Naive thymus-derived CD4-positive, alpha-beta T cell (primary cell): Measurements from ENCODE around the gene LRRFIP1. TPM values are rescaled to one million over a fixed set of nuclear protein-coding genes. Genes with fewer than 3 reads are reported as not detected.

Experiments used
- ATAC-seq: fragments of 150-1000 bp; cut with Tn5 transposase; 2 replicates; pipeline ENCODE4 v1.10.0; 2021; ENCODE audit warnings: mild to moderate bottlenecking, moderate library complexity
- CTCF ChIA-PET: fragments of 350-600 bp; sonication (Branson Sonifier 250); formaldehyde crosslinking; loops from one replicate; lab custom pipeline; 2021; ENCODE audit warnings: antibody characterized with exemption; lab: Charles Lee
- POLR2A ChIA-PET: fragments of 350-600 bp; sonication (Branson Sonifier 250); formaldehyde crosslinking; loops from one replicate; lab custom pipeline; 2021; ENCODE audit warnings: antibody characterized with exemption, inconsistent platforms; lab: Charles Lee
- DNase-seq, 9 donors: peaks; one replicate each; pipeline versions ENCODE4 v3.0.0 to v3.0.0-alpha.2; 2020 to 2022; ENCODE audit warnings: mixed read lengths in 1 of 9
- H3K27ac ChIP-seq: one replicate; pipeline ENCODE4 v1.7.0; 2013; ENCODE audit warnings: mild to moderate bottlenecking, low read depth, low read length, moderate library complexity
- H3K27me3 ChIP-seq, 2 donors: one replicate each; pipeline ENCODE4 v1.7.0; 2013; ENCODE audit warnings: low read length in 2 of 2, mild to moderate bottlenecking in 2 of 2, moderate library complexity in 2 of 2; ENCODE audit not compliant: control insufficient read depth in 2 of 2, insufficient read depth in 2 of 2
- H3K36me3 ChIP-seq, 3 experiments: 1 replicate in 2 of 3; 2 replicates in 1 of 3; pipeline ENCODE4 v1.7.0; 2013; ENCODE audit warnings: low read length in 3 of 3, mild to moderate bottlenecking in 3 of 3, moderate library complexity in 1 of 3; ENCODE audit not compliant: insufficient read depth in 3 of 3, control insufficient read depth in 2 of 3
- H3K4me1 ChIP-seq, 2 donors: one replicate each; pipeline ENCODE4 v1.7.0; 2013; ENCODE audit warnings: low read length in 2 of 2, mild to moderate bottlenecking in 2 of 2, moderate library complexity in 1 of 2; ENCODE audit not compliant: control insufficient read depth in 2 of 2, insufficient read depth in 2 of 2
- H3K4me3 ChIP-seq: 2 replicates; pipeline ENCODE4 v1.7.0; 2013; ENCODE audit warnings: mild to moderate bottlenecking, low read length
- H3K9me3 ChIP-seq, 3 experiments: 1 replicate in 2 of 3; 2 replicates in 1 of 3; pipeline ENCODE4 v1.7.0; 2013; ENCODE audit warnings: low read length in 3 of 3; ENCODE audit not compliant: control insufficient read depth in 2 of 3
- H3K27ac Mint-ChIP-seq, 9 donors: one replicate each; pipeline ENCODE4 v1.8.0; 2020 to 2022; ENCODE audit warnings: mixed read lengths in 9 of 9, mild to moderate bottlenecking in 8 of 9, moderate library complexity in 5 of 9, inconsistent platforms in 2 of 9
- H3K27me3 Mint-ChIP-seq, 5 donors: one replicate each; pipeline ENCODE4 v1.8.0; 2021 to 2022; ENCODE audit warnings: mixed read lengths in 5 of 5, mild to moderate bottlenecking in 1 of 5
- H3K36me3 Mint-ChIP-seq, 5 donors: one replicate each; pipeline ENCODE4 v1.8.0; 2020 to 2022; ENCODE audit warnings: mixed read lengths in 5 of 5, mild to moderate bottlenecking in 3 of 5, inconsistent platforms in 1 of 5
- H3K4me1 Mint-ChIP-seq, 7 donors: one replicate each; pipeline ENCODE4 v1.8.0; 2020 to 2022; ENCODE audit warnings: mixed read lengths in 7 of 7, mild to moderate bottlenecking in 3 of 7, inconsistent platforms in 1 of 7
- H3K4me3 Mint-ChIP-seq, 10 donors: one replicate each; pipeline ENCODE4 v1.8.0; 2020 to 2022; ENCODE audit warnings: mild to moderate bottlenecking in 10 of 10, mixed read lengths in 10 of 10, moderate library complexity in 6 of 10, inconsistent platforms in 2 of 10
- H3K9me3 Mint-ChIP-seq, 11 donors: one replicate each; pipeline ENCODE4 v1.8.0; 2020 to 2022; ENCODE audit warnings: mixed read lengths in 11 of 11, mild to moderate bottlenecking in 4 of 11, inconsistent platforms in 1 of 11, moderate library complexity in 1 of 11
- intact Hi-C, 2 donors: fragments of 100-400 bp; cut with micrococcal nuclease; formaldehyde crosslinking; loops; one replicate each; pipeline ENCODE4 v1.15.1; 2023
- polyA plus RNA-seq, 2 donors: library from polyadenylated mRNA; unstranded; fragments of 300-500 nt; fragmentation: Illumina TruSeq; gene quantifications; one replicate each; pipeline ENCODE4 v1.2.3, GENCODE V29; 2021
- total RNA-seq, 6 experiments: library from RNA in 5 of 6; stranded (reverse) in 5 of 6; gene quantifications; 1 replicate in 5 of 6; 2 replicates in 1 of 6; pipeline ENCODE4 v1.2.3 and lab custom pipeline; 2021 to 2026

The LRRFIP1 gene
- total and polyA plus RNA-seq, 7 experiments from 2014 or later: 82.2 to 257 (median 105) TPM

DNA sequence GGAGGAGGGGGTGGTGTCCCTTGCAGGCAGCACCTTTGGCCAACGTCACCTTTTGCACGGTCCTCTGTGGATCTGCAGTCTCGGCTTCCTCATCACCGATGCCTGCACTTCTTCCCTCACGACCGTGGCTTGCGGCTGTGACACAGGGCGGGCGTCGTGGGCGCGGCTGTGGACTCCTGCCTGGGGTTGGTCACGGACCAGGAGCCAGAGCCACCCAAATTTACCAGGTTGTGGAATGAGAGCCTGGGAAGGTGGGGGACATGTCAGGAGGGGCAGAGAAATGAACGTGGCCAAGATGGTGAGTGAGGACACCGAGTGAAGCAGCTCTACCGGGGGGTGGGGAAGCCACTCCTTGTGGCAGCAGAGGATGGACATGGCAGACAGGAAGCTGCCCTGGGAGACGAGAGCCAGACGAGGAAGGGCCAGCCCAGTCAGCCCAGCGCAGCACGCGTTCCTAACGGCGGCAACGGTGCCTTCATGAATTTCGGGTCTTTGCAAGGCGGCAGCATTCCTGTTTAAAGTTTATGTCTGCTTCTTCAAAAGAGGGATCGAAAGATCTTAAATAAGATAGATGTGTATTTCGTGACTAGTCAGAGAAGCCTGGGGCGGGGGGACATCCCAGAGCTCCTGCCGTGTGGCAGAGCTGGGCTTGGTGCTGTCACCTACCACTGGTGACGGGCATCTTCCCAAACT lies 84.2 kb downstream of the LRRFIP1 start:
- H3K4me1 ChIP-seq: peaks cover 10 to 15% of the 10 kb centered on the region in 2 donors
- no peak overlapping the region for H3K4me3 ChIP-seq
- H3K27ac ChIP-seq: no peak overlapping the region
- intact Hi-C loops: no loop called here
- no peaks in the 10 kb centered on the region for H3K27me3 ChIP-seq
- no peaks in the 10 kb centered on the region for H3K9me3 Mint-ChIP-seq
- CTCF ChIA-PET: interaction anchor here (0.8 kb wide), 1 partner anchor 33 kb away, joined by 4 read pairs; no protein-coding TSS in a partner anchor
- H3K4me1 Mint-ChIP-seq: peaks cover 40 to 82% (median 73%) of the 10 kb centered on the region in 7 donors
- peaks cover 0 to 34% (median 0%) of the 10 kb centered on the region in 3 experiments for H3K36me3 ChIP-seq
- peaks cover 2 to 29% (median 8%) of the 10 kb centered on the region in 5 donors for H3K36me3 Mint-ChIP-seq
- peak overlapping the region in 4 of 9 donors; percentile 24 to 73 (median 61) for H3K27ac Mint-ChIP-seq
- H3K27me3 Mint-ChIP-seq: no peaks in the 10 kb centered on the region
- POLR2A ChIA-PET: interaction anchor here (0.7 to 1.0 kb wide), 2 partner anchors 9 to 15 kb away, joined by 3 read pairs; no protein-coding TSS in a partner anchor
- H3K9me3 ChIP-seq: no peaks in the 10 kb centered on the region
- no peak overlapping the region for H3K4me3 Mint-ChIP-seq
- DNase-seq (peak in 1 of 9 donors; percentile 10), ATAC-seq (no peak)

DNA sequence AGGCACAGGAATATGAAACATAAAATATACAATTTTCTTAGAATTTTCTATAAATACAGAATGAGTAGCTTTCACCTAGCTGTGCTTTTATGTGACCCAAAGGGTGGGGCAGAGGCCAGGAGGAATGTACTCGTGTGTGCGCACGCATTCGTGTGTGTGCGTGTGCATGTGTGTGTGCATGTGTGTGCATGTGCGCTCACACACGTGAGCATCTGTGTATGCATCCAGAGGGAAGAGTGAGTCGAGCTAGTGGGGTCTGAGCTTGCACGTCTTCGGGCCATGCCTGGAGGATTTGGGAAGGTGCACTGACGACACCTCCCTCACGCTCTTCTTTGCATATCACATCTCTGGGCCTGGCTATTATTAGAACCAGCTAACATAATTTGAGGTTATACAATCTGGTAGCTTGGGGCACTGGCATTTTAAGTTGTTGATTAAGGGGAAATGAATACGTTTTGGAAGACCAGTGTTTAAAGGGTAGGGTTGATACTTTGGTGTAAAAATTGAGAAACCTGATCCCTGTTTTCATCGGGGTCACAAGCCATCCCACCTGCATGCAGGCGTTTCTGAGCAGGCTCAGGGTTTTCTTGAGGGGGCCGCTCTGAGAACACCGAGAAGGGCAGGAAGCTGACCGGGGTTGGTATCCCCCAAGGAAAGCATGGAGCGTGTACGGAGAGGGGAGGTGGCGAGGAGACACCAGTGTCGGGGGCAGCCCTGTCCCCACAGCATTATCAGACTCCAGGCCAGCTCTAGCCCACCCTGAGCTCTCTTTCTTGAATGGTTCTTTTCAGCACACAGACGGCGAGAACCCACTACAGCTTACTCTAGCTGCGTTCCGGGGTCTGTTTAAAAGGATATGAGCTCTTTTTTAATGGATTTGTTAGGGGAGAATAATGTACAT lies 85.3 kb downstream of the LRRFIP1 start:
- POLR2A ChIA-PET: interaction anchor here (0.7 to 1.0 kb wide), 3 partner anchors 10 to 32 kb away, joined by 3 read pairs; no protein-coding TSS in a partner anchor
- H3K4me1 Mint-ChIP-seq: peaks cover 36 to 81% (median 72%) of the 10 kb centered on the region in 7 donors
- no peak for ATAC-seq
- H3K36me3 ChIP-seq: peaks cover 0 to 34% (median 0%) of the 10 kb centered on the region in 3 experiments
- peaks cover 2 to 29% (median 8%) of the 10 kb centered on the region in 5 donors for H3K36me3 Mint-ChIP-seq
- no peaks in the 10 kb centered on the region for H3K9me3 ChIP-seq
- no peak overlapping the region for H3K4me3 ChIP-seq
- H3K27me3 Mint-ChIP-seq: no peaks in the 10 kb centered on the region
- H3K27ac Mint-ChIP-seq: peak overlapping the region in 5 of 9 donors; percentile 10 to 67 (median 42)
- no peak overlapping the region for H3K27ac ChIP-seq
- H3K4me1 ChIP-seq: peaks cover 5 to 10% of the 10 kb centered on the region in 2 donors
- H3K27me3 ChIP-seq: no peaks in the 10 kb centered on the region
- no peak overlapping the region for H3K4me3 Mint-ChIP-seq
- intact Hi-C loops: no loop called here
- H3K9me3 Mint-ChIP-seq: no peaks in the 10 kb centered on the region
- no peak for DNase-seq
- CTCF ChIA-PET: interaction anchor here (0.8 to 1.7 kb wide), 3 partner anchors 12 to 40 kb away, joined by 3 to 5 read pairs (median 4); no protein-coding TSS in a partner anchor

DNA sequence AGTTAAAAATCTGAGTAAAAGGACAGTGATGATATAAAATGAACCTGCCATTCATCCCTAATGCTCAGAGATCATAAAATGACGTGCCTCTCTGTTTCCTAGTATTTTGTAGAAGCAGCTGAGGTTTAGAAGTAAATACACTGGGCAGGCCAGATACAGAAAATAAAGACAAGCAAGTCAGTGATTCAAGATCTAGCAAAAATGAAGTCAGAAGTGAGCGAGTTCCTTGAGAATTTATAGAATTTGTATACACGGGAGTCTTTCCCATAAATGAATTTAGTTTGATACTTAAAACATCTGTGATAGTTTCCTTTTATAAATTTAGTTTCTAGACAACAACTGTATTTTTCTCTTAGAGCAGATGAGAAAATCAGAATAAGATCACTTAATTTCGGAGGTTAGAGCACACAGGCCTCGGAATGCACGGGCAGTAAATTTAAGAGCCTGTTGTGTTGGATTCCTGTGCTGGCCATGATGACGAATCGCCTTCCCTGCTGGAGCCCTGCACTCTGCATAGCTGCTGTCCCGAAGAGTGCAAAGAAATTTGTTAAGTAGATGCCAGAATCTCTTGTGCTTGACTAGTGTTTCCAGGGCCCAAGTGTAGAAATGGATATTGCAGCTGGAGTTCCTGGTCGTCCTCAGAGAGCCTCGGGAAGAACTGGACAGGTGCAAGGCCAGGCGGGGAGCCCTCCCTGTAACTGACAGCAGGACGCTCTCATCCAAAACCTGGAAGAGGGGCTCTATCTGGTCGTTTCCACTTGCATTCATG lies 87.5 kb downstream of the LRRFIP1 start:
- H3K36me3 Mint-ChIP-seq: peaks cover 2 to 28% (median 10%) of the 10 kb centered on the region in 5 donors
- DNase-seq: no peak
- peak overlapping the region; percentile 3 for H3K27ac ChIP-seq

DNA sequence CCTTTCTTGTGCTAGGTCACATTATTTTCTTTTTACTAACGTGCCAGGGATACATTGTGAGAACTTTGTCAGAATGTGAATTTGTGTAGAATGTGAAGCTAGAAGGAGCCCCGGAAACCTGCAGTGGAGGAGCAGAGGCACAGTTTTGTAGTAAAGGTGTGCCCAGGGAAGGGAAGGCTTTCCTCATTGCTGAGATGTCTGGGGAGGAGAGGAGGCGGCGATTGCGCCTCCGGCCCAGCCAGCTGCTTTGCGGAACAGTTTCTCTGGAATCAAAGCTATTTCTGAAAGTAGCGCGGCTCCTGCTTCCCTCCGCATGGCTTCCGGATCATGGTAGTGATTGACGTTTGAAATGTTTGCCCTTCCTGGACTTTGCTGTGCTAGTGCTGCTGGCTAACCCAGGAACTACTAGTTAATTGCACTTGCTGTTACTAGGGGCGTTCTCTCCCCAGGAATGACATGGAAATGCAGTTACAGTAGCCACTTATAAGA lies 88.1 kb downstream of the LRRFIP1 start:
- POLR2A ChIA-PET: interaction anchor here (0.9 kb wide), 1 partner anchor 28 kb away, joined by 3 read pairs; no protein-coding TSS in a partner anchor
- H3K4me3 Mint-ChIP-seq: peak overlapping the region; percentile 15 to 69 (median 45)
- no peaks in the 10 kb centered on the region for H3K9me3 ChIP-seq
- no peak overlapping the region for H3K4me3 ChIP-seq
- CTCF ChIA-PET: no interaction called here
- peak overlapping the region; percentile 3 for H3K27ac ChIP-seq
- peaks cover 0 to 19% (median 0%) of the 10 kb centered on the region in 3 experiments for H3K36me3 ChIP-seq
- H3K36me3 Mint-ChIP-seq: peaks cover 2 to 30% (median 10%) of the 10 kb centered on the region in 5 donors
- H3K9me3 Mint-ChIP-seq: no peaks in the 10 kb centered on the region
- ATAC-seq (peak; percentile 24), DNase-seq (peak in 1 of 9 donors; percentile 19)
- peak overlapping the region; percentile 14 to 91 (median 61) for H3K27ac Mint-ChIP-seq
- H3K27me3 Mint-ChIP-seq: no peaks in the 10 kb centered on the region
- H3K4me1 ChIP-seq: peaks cover 0 to 10% of the 10 kb centered on the region in 2 donors
- intact Hi-C loops: no loop called here
- peaks cover 43 to 86% (median 72%) of the 10 kb centered on the region in 7 donors for H3K4me1 Mint-ChIP-seq
- no peaks in the 10 kb centered on the region for H3K27me3 ChIP-seq

More for the DNA sequence above, 87.5 kb downstream of the LRRFIP1 start:
- H3K27ac Mint-ChIP-seq: peak overlapping the region; percentile 14 to 91 (median 60)
- H3K27me3 ChIP-seq: no peaks in the 10 kb centered on the region
- peaks cover 41 to 83% (median 72%) of the 10 kb centered on the region in 7 donors for H3K4me1 Mint-ChIP-seq
- H3K4me3 Mint-ChIP-seq: peak overlapping the region; percentile 7 to 69 (median 45)
- peaks cover 0 to 18% (median 0%) of the 10 kb centered on the region in 3 experiments for H3K36me3 ChIP-seq
- H3K4me1 ChIP-seq: peaks cover 0 to 10% of the 10 kb centered on the region in 2 donors
- H3K9me3 Mint-ChIP-seq: no peaks in the 10 kb centered on the region
- ChIA-PET POLR2A (interaction anchor here (0.9 kb wide), 1 partner anchor 28 kb away, joined by 3 read pairs; no protein-coding TSS in a partner anchor), CTCF (interaction anchor here (0.8 kb wide), 1 partner anchor 13 kb away, joined by 3 read pairs; no protein-coding TSS in a partner anchor)
- H3K9me3 ChIP-seq: no peaks in the 10 kb centered on the region
- H3K27me3 Mint-ChIP-seq: no peaks in the 10 kb centered on the region
- intact Hi-C loops: no loop called here
- no peak for ATAC-seq
- H3K4me3 ChIP-seq: no peak overlapping the region

DNA sequence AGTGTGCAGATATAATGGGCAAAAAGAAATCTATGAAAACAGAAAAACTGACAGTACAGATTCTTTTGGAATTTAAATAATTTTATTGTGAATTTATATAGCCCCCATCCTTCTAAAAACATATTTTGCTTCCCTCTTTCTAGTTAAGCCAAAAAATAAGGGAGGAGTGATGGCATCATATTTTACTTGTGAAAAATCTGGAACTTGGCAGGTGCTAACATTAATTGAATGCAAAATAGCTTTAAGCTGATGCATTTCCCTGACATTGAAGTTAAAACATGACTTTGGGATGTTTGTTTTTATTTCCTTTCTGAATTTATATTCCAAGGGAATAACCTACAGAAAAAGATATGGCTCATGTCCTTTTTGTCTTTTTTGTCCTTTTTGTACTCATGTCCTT lies 88.6 kb downstream of the LRRFIP1 start:
- Mint-ChIP-seq H3K27me3 (no peaks in the 10 kb centered on the region), H3K9me3 (no peaks in the 10 kb centered on the region), H3K4me3 (peak overlapping the region in 7 of 10 donors; percentile 25 to 60 (median 41)), H3K36me3 (peaks cover 4 to 31% (median 11%) of the 10 kb centered on the region in 5 donors), H3K4me1 (peaks cover 43 to 90% (median 77%) of the 10 kb centered on the region in 7 donors), H3K27ac (peak overlapping the region; percentile 14 to 91 (median 67))
- H3K36me3 ChIP-seq: peaks cover 0 to 19% (median 0%) of the 10 kb centered on the region in 3 experiments
- H3K27me3 ChIP-seq: no peaks in the 10 kb centered on the region
- ATAC-seq (no peak), DNase-seq (no peak)
- POLR2A ChIA-PET: interaction anchor here (0.9 kb wide), 1 partner anchor 29 kb away, joined by 3 read pairs; no protein-coding TSS in a partner anchor
- H3K9me3 ChIP-seq: no peaks in the 10 kb centered on the region
- H3K27ac ChIP-seq: no peak overlapping the region
- peaks cover 0 to 10% of the 10 kb centered on the region in 2 donors for H3K4me1 ChIP-seq
- CTCF ChIA-PET: interaction anchor here (1.5 kb wide), 1 partner anchor 43 kb away, joined by 5 read pairs; no protein-coding TSS in a partner anchor
- H3K4me3 ChIP-seq: no peak overlapping the region
- intact Hi-C loops: loop anchor here (2.0 kb wide), 2 partner anchors 13 to 19 kb away; no protein-coding TSS in a partner anchor
